ENCODE data around the gene CHRD. TPM values are rescaled to one million over a fixed set of nuclear protein-coding genes. Genes with fewer than 3 reads are reported as not detected.

Gene CHRD
- total and polyA plus RNA-seq, 10 of the 15 experiments (the other 5 are each of a cell fraction or from before 2014, with no cell fraction given): not detected

DNA sequence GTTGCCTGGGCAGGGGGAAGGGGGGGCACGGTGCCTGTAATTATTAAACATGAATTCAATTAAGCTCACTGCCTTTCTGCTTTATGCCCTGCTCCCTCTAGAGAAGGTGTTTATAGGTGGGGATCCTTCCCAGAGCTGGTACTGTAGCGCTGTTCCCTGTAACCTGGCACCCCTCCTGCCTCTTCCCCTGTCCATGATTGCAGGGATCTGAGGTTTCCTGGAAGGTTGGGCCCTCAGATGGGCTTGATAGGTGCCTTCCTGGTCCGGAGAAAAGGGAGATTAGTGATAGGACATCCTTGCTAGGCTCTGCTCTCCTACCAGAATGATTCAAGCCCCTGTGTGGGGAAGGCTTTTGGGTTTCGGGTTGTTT, 44.6 kb upstream of the CHRD start:
- BruUV-seq (replicated peaks): no TSS peak

DNA sequence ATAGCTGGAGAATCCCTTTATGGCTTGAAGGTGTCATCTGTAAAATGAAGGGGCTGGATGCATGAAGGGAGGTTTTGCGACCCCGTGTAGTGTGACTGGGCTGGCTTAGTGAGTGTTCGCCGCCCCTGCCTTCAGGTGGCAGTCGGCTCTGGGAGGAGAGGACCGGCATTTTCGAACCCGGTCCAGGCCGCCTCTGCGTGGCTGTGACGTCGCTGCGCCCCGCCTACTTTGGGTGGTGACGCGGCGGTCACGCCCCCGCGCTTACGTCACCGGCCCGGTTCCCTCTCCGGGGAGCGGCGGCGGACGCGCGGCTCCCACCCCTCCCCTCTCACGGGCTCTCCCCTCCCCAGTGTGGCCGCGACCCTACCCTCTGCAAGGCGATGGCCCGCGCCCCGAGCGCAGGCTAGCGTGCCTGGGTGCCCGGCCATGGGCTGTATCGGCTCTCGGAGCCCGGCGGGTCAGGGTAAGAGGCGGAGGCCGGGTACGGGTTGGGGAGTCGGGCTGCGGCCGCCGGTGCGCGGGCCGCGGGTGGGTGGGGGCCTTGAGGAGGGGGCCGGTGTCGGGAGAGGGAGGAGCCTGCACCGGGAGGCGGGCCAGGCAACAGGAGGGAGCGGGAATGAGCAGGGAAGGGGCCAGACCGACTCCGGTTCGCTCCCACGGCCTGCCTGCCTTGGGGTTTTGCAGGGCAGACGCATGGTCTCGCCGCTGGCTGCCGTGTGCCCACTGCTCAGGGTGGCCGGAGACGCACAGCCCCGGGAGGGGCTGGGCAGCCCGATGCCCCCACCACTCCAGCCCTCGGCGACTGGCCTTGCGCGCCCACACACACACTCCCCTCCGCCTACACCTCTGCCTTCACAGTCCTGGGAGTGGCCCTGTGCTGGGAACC, 44.0 kb upstream of the CHRD start:
- SMC1A ChIA-PET (ENCODE audit: uncharacterized antibody, unreplicated experiment): no interaction called here
- in situ Hi-C loops (cut with MboI): no loop called here
- intact Hi-C loops (cut with micrococcal nuclease; ENCODE audit: unreplicated experiment): no loop called here
- peaks cover 2% of the 10 kb centered on the region for H4K20me1 ChIP-seq (ENCODE audit: control insufficient read depth, insufficient read depth)
- no peaks in the 10 kb centered on the region for H3K27me3 ChIP-seq (replicated peaks in 1 of 2; ENCODE audit: control insufficient read depth in 2 of 2, insufficient read depth in 2 of 2, low read length in 1 of 2)
- H3K79me2 ChIP-seq (ENCODE audit: control insufficient read depth, insufficient read depth, low read length): no peaks in the 10 kb centered on the region
- FAIRE-seq (peak; percentile 54), DNase-seq (ENCODE audit: low read depth, low spot score) (no peak), ATAC-seq (peak; percentile 80)
- H3K9me3 ChIP-seq (replicated peaks; ENCODE audit: control insufficient read depth, insufficient read depth, low read length): no peaks in the 10 kb centered on the region
- CTCF ChIA-PET: no interaction called here
- H3K4me2 ChIP-seq (ENCODE audit: control insufficient read depth, insufficient read depth): peak overlapping the region; percentile 94
- peaks cover 23 to 26% of the 10 kb centered on the region in 2 experiments for H3K36me3 ChIP-seq (ENCODE audit: control insufficient read depth in 2 of 2, insufficient read depth in 2 of 2, low read length in 1 of 2)
- H3K4me3 ChIP-seq: peak overlapping the region; percentile 80
- 4% methylated on average over 32 of the region's 77 CpGs for WGBS (ENCODE audit: insufficient coverage, insufficient replicate concordance, low lambda C conversion rate, missing lambda C conversion rate)
- no peak overlapping the region; the same call in 1 of the 2 replicates for H3K27ac ChIP-seq (ENCODE audit: control insufficient read depth, insufficient read depth)
- H2AFZ ChIP-seq (ENCODE audit: control insufficient read depth, low read depth, low read length): peak overlapping the region; percentile 74
- peaks cover 11% of the 10 kb centered on the region for H3K4me1 ChIP-seq (ENCODE audit: control insufficient read depth, insufficient read depth, low read length)
- peak overlapping the region; percentile 45; the same call in 1 of the 2 replicates for H3K9ac ChIP-seq (ENCODE audit: control insufficient read depth, insufficient read depth, low read length)
- POLR2A ChIA-PET: no interaction called here
- RAD21 ChIA-PET (ENCODE audit: unreplicated experiment): no interaction called here
- no TSS peak for BruUV-seq (replicated peaks)
- TF ChIP-seq ASH2L (IDR thresholded peaks at IDR 0.05; ENCODE audit: borderline replicate concordance, low read depth) (no peak), CBX5 (IDR thresholded peaks at IDR 0.05; ENCODE audit: low read depth) (0 out of 2 replicates have a peak, but pooled peaks have one; percentile 61), PAX5 (IDR thresholded peaks at IDR 0.05; ENCODE audit: borderline replicate concordance, low read depth, low read length) (peak; percentile 90), SP1 (IDR thresholded peaks at IDR 0.05; ENCODE audit: low read depth, low read length) (peak; percentile 77), MLLT1 (IDR thresholded peaks at IDR 0.05) (no peak), POLR2AphosphoS2 (IDR thresholded peaks at IDR 0.05; ENCODE audit: low read depth, low read length) (peak; percentile 93), TCF3 (IDR thresholded peaks at IDR 0.05; ENCODE audit: borderline replicate concordance, insufficient read depth, low read depth, low read length) (no peak), BACH1 (IDR thresholded peaks at IDR 0.05; ENCODE audit: borderline replicate concordance) (peak; percentile 87), IRF4 (IDR thresholded peaks at IDR 0.05; ENCODE audit: low read depth, low read length) (no peak), EP300 (IDR thresholded peaks at IDR 0.05; ENCODE audit: borderline replicate concordance in 1 of 2, control insufficient read depth in 1 of 2, low read depth in 2 of 2, low read length in 2 of 2) (no peak), CEBPB (IDR thresholded peaks at IDR 0.05; ENCODE audit: borderline replicate concordance in 1 of 2, low read depth in 2 of 2, low read length in 2 of 2) (no peak), CHD2 (IDR thresholded peaks at IDR 0.05; ENCODE audit: borderline replicate concordance, low read depth, low read length) (0 out of 2 replicates have a peak, but pooled peaks have one; percentile 35), CHD1 (IDR thresholded peaks at IDR 0.05; ENCODE audit: low read depth, low read length) (no peak), ZSCAN29 (IDR thresholded peaks at IDR 0.05) (no peak), POLR2AphosphoS5 (IDR thresholded peaks at IDR 0.05; ENCODE audit: low read length) (peak; percentile 90)

More for the DNA sequence above, 44.6 kb upstream of the CHRD start:
- Histone ChIP-seq H3K9ac (ENCODE audit: control insufficient read depth, insufficient read depth, low read length) (no peak overlapping the region), H3K4me1 (ENCODE audit: control insufficient read depth, insufficient read depth, low read length) (peaks cover 8% of the 10 kb centered on the region), H4K20me1 (ENCODE audit: control insufficient read depth, insufficient read depth) (peaks cover 2% of the 10 kb centered on the region), H3K27ac (ENCODE audit: control insufficient read depth, insufficient read depth) (no peak overlapping the region), H3K36me3 (ENCODE audit: control insufficient read depth in 2 of 2, insufficient read depth in 2 of 2, low read length in 1 of 2) (peaks cover 27% of the 10 kb centered on the region in 2 experiments), H3K9me3 (replicated peaks; ENCODE audit: control insufficient read depth, insufficient read depth, low read length) (no peaks in the 10 kb centered on the region), H2AFZ (ENCODE audit: control insufficient read depth, low read depth, low read length) (no peak overlapping the region), H3K4me2 (ENCODE audit: control insufficient read depth, insufficient read depth) (peak overlapping the region; percentile 94; the same call in 1 of the 2 replicates), H3K79me2 (ENCODE audit: control insufficient read depth, insufficient read depth, low read length) (no peaks in the 10 kb centered on the region), H3K27me3 (replicated peaks in 1 of 2; ENCODE audit: control insufficient read depth in 2 of 2, insufficient read depth in 2 of 2, low read length in 1 of 2) (no peaks in the 10 kb centered on the region), H3K4me3 (no peak overlapping the region; the same call in 1 of the 2 replicates)
- intact Hi-C loops (cut with micrococcal nuclease; ENCODE audit: unreplicated experiment): no loop called here
- peak; percentile 2; the same call in 2 of the 3 replicates for ATAC-seq
- in situ Hi-C loops (cut with MboI): no loop called here
- ChIA-PET SMC1A (ENCODE audit: uncharacterized antibody, unreplicated experiment) (no interaction called here), CTCF (no interaction called here), RAD21 (ENCODE audit: unreplicated experiment) (interaction anchor here (0.6 kb wide), 1 partner anchor 440 kb away, joined by 7 read pairs; no protein-coding TSS in a partner anchor), POLR2A (no interaction called here)
- no peak for DNase-seq (ENCODE audit: low read depth, low spot score)
- TF ChIP-seq MXI1 (IDR thresholded peaks at IDR 0.05; ENCODE audit: low read depth, low read length): no peak
- TF ChIP-seq EED (IDR thresholded peaks at IDR 0.05; ENCODE audit: low read depth): peak; percentile 23; the same call in 1 of the 2 replicates
- FAIRE-seq: no peak
- 44% methylated on average over 4 of the region's 4 CpGs for WGBS (ENCODE audit: insufficient coverage, insufficient replicate concordance, low lambda C conversion rate, missing lambda C conversion rate)

Measured in GM12878 (cell line).